GM21825 (cell line): Measurements from ENCODE around the gene NUP205.

Source experiments
- ATAC-seq: cut with Tn5 transposase; IDR thresholded peaks from one replicate; pipeline ENCODE4 v1.9.1; 2021; ENCODE audit warnings: mild to moderate bottlenecking, moderate library complexity; ENCODE audit not compliant: unreplicated experiment

NUP205 gene

DNA sequence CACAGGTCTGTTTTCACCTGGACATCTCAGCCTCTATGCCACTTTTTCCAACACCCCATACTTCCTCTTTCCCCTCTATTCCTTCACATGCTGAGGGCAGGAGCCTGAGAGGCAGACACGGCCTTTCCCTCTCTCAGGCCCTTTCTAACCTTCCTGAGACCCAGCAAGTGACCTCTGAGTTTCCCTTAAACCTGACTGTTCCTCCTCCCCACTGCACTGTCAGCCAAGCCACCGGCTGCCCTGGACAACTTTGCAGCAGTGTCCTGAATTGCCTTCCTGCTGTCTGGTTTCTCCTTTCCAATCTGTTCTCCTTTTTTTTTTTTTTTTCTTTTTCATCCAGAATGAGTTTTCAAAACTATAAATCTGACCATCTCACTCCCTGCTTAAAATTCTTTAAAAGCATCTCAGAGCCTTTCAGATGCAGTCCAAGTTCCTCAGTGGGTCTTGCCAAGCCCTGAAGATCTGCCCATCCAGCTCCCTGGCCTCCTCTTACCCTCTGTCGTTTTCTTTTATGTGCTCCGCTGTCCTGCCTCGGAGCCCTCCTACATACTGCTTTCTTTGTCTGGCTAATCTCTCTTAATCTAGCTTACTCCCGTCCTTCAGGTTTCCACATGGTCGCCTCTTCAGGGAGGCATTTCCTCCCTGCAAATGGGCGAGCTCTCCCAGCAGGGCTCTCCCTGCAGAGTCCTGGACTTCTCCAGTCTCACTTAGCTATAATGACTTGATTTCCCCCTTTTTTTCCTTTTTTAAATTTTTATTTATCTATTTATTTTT lies 139.7 kb downstream of the NUP205 start:
- ATAC-seq: no peak
